CD4-positive, alpha-beta T cell treated with Interleukin-21 for 1 hour (primary cell): ENCODE measurements around the gene KCNIP3.
"Not testable (repeated sequence)": the region's sequence is repeated elsewhere in the genome, so short reads cannot be mapped to it uniquely, and the experiment has no call there.

ENCODE experiments used
- DNase-seq: peaks from one replicate; pipeline ENCODE4 v3.0.0-alpha.2; 2020

The KCNIP3 gene

GRCh38 chr2:95296880-95297487 is at the start of gene KCNIP3:
TSS of gene KCNIP3 (plus strand) at chr2:95297347. CDS start at chr2:95297439, 92 bp downstream.
- DNase-seq: no peak

GRCh38 chr2:95258271-95258670 is 38.9 kb upstream of the KCNIP3 start:
- no peak for DNase-seq

GRCh38 chr2:95260028-95261023 is 36.8 kb upstream of the KCNIP3 start:
- no peak for DNase-seq

- no peak for DNase-seq
These were observed 35.5 kb upstream of the KCNIP3 start for GRCh38 chr2:95261602-95262001.

GRCh38 chr2:95262896-95263542 is 34.1 kb upstream of the KCNIP3 start:
- DNase-seq: no peak

- no peak for DNase-seq
These were observed 32.5 kb upstream of the KCNIP3 start for GRCh38 chr2:95264624-95265023.

GRCh38 chr2:95265182-95265581 is 32.0 kb upstream of the KCNIP3 start:
- DNase-seq: no peak

GRCh38 chr2:95266781-95267430 is 30.2 kb upstream of the KCNIP3 start:
- DNase-seq: no peak

- no peak for DNase-seq
These were observed 29.5 kb upstream of the KCNIP3 start for GRCh38 chr2:95267458-95268210.

- DNase-seq: no peak
These were observed 28.7 kb upstream of the KCNIP3 start for GRCh38 chr2:95268211-95269035.

- DNase-seq: no peak
These were observed 28.0 kb upstream of the KCNIP3 start for GRCh38 chr2:95269036-95269680.

- not testable (repeated sequence) for DNase-seq
These were observed 27.4 kb upstream of the KCNIP3 start for GRCh38 chr2:95269745-95270144.

GRCh38 chr2:95270541-95271081 is 26.5 kb upstream of the KCNIP3 start:
- no peak for DNase-seq

GRCh38 chr2:95271381-95271971 is 25.7 kb upstream of the KCNIP3 start:
- DNase-seq: no peak

GRCh38 chr2:95272299-95272751 is 24.8 kb upstream of the KCNIP3 start:
- no peak for DNase-seq

GRCh38 chr2:95272781-95273180 is 24.4 kb upstream of the KCNIP3 start:
- no peak for DNase-seq

- no peak for DNase-seq
These were observed 23.4 kb upstream of the KCNIP3 start for GRCh38 chr2:95273566-95274290.

GRCh38 chr2:95274291-95275150 is 22.6 kb upstream of the KCNIP3 start, which contains the start of gene PROM2:
TSS of gene PROM2 (plus strand) at chr2:95274449. CDS start at chr2:95274586, 137 bp downstream.
- no peak for DNase-seq
